Muscle of back (tissue), 11 donors: ENCODE measurements around the gene HSD11B2. TPM values are rescaled to one million over a fixed set of nuclear protein-coding genes. Genes with fewer than 3 reads are reported as not detected.
"Not testable (repeated sequence)": the region's sequence is repeated elsewhere in the genome, so short reads cannot be mapped to it uniquely, and the experiment has no call there.

Experiments
- DNase-seq, 3 donors: peaks; one replicate each; pipeline versions ENCODE4 v3.0.0 to v3.0.0-alpha.2; 2013
- polyA plus RNA-seq, 10 donors: library from polyadenylated mRNA; unstranded; fragments of 120-200 nt; gene quantifications; one replicate each; pipeline ENCODE4 v1.2.1, GENCODE V29; 2013; ENCODE audit not compliant: insufficient read length in 10 of 10

The HSD11B2 gene
- polyA plus RNA-seq, 10 donors: 3.8 to 13.3 (median 8.1) TPM

DNA sequence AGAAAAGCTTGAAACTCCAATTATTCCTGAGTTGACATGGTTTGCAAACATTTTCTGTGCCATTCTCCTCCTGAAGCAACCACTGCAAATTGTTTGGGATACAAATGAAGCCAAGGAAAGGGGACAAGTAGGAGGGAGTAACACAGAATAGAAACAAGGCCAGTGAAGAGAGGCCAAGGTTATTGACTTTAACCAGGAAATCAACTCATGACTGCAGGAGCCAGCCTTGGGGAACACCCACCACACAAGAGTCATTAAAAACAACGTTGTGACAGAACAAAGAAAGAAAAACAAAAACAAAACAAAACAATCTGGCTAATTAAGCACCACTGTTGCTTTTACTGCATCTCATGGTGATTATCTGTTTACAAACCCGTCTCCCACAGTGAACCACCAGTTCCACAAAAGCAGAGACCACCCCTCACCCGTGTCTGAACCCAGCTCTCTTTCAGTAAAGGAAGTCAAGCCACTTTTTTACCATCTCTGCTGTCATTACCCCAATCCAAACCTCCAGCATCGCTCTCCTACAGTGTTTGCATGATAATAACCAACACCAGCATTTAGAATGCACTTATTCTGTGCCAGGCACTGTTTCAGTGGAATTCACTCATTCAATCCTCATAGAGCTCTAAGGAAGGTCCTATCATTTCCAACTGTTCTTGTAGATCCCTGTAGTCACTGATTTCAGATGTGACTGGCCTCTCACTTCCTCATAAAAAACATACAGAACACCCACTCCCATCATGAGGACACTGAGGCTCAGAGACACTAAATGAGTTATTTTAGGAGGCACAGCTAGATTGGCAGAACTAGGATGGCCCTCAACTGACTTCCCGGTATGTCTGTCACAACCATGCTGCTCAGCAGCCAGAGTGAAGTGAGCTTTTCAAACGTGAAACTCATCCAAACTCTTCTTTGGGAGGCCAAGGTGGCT lies 16.7 kb upstream of the HSD11B2 start:
- no peak for DNase-seq

DNA sequence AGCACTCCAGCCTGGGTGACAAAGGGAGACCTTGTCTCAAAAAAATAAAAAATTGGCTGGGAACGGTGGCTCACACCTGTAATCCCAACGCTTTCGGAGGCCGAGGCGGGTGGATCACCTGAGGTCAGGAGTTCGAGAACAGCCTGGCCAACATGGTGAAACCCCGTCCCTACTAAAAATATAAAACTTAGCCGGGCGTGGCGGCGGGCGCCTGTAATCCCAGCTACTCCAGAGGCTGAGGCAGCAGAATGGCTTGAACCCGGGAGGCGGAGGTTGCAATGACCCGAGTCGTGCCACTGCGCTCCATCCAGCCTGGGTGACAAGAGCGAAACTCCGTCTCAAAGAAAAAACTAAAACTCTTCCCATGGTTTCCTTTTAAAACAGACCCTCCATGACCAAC lies 15.5 kb upstream of the HSD11B2 start:
- DNase-seq: not testable (repeated sequence)

DNA sequence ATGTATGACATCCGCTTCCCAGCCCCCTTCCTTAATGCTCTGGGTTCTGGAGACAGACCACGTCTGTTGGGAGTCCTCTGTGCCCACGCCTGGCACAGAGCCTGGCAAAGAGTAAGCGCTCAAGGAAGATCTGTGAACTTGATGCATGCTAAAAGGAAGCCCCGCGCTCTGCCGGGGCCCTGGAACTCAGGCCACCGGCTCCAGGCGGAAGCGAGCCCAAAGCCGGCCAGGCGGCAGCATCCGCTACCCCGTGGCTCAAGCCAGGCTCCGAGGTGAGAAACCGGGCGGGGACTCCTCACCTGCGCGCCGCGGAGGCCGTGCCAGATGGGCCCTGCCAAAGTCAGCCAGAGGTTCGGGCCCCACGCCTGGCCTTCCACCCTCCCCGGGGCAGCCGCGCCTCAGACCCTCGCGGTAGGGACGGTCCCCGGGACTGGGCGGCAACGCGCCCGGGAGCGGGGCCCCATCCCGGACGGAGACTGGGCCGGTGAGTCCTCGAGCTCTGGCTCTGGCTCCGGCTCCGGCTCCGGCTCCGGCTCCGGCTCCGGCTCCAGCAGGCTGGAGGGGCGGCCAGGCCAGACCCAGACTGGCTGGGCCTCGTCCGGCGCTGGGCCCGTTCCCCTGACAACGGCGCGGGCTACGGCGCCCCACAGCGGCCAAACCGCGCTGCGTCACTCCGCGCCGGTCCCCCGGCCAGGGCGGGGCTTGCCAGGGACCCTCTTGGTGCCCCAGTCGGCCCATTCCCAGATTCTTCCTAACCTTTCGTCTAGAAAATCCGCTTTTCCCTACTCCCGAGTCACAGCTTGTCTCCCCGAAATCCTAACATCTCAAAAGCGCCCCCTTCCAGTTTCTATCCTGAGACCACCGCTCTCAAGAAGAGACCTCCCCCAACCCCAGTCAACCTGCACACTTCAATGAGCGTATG lies 14.8 kb upstream of the HSD11B2 start, which contains the start of gene ZDHHC1:
Gene ZDHHC1, minus strand, starts transcription at position 606 of the 922 bp plus-strand sequence. CDS start 8,702 bp downstream, outside the sequence.
- peak; percentile 67 to 94 (median 87) for DNase-seq

DNA sequence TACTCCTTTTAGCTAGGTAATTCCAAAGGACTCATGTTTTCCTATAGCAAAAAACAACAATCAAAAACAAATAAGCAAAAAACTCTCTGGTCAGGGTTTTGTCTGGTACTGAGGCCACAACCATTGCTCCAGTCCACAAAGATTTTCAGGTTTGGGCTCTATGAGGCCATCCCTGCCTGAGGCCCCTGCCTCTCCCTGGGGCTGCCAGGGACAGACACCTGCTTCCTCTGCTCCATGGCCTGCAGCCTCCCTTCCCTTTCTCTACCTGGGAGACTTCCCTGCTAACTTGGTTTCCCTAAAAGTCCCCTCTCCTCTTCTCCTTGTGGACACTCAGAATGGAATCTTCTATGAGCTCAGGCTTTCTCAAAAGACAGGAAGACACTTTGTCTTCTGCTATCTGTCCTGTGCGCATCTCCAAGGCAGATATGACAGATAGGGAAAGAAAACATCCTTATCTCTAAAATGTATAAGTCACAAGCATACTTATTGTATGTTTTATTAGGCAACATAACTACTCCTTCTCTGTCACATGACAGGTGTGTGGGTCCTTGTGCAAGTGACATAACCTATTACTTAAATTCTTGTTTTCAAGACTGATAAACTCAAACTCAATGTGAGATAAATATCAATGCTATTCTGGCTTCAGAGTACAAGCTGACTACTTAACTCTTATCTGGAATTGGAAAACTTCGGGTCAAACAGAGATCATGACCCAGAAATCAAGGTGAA lies 13.4 kb upstream of the HSD11B2 start:
- DNase-seq: no peak

DNA sequence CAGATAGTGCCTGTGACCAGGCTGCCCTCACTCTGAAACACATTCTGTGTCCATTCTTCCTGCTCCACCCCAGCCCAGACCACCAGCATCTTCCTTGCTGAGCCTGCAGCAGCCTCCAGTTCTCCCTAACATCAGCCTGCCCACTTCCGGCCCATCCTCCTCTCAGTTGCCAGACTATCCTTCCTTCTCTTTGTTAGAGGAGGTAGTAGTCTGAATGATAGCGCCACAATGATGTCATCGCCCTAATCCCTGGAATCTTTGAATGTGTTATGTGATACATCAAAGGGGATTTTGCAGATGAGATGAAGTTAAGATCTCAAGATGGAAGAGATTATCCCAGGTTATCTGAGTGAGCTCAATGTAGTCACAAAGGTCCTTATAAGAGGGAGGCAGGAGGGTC lies 11.4 kb upstream of the HSD11B2 start:
- DNase-seq: no peak

DNA sequence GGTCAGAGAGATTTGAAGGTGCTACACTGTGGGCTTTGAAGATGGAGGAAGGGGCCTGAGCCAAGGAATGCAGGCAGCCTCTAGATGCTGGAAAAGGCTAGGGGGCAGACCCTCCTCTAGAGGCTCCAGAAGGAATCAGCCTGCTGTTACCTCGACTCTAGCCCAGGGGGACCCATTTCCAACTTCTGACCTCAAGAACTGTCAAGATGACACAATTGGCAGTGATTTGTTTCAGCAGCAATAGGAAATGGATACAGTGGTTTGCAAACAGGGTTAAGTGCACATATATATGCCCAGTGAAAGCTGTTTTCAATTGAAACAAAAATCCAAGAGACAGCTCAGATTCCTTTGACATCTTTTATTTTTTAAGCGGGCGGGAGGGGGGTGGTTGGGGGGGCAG lies 11.0 kb upstream of the HSD11B2 start:
- DNase-seq: no peak

DNA sequence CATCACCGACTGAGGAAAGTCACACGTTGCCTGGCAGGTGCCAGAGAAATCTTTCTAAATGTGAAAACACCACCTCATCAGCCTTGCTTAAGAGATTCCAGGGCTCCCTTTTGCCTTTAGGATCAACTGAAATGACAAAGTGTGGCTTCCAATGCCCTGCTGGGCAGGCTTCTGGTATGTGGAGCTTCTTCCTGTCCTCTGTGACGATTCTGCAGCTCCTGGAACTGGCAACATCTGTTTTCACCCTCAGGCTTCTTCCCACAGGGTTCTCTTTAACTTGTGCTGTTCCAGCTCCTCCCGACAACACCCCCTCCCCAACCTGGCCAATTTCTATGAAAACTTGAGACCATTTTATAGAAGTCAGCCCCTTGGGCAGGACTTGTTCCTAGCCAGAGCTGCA lies 9.9 kb upstream of the HSD11B2 start:
- no peak for DNase-seq

DNA sequence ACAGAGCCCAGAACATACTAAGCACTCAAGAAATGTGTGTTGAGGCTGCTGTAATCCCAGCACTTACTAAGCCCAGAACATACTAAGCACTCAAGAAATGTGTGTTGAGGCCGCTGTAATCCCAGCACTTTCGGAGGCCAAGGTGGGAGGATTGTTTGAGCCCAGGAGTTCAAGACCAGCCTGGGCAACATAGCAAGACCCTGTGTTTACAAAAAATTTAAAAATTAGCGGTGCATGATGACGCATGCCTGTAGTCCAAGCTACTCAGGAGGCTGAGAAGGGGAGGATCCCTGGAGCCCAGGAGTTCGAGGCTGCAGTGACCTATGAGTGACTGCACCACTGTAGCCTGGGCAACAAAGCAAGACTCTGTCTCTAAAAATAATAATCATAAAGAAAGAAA lies 7.9 kb upstream of the HSD11B2 start:
- DNase-seq: no peak

DNA sequence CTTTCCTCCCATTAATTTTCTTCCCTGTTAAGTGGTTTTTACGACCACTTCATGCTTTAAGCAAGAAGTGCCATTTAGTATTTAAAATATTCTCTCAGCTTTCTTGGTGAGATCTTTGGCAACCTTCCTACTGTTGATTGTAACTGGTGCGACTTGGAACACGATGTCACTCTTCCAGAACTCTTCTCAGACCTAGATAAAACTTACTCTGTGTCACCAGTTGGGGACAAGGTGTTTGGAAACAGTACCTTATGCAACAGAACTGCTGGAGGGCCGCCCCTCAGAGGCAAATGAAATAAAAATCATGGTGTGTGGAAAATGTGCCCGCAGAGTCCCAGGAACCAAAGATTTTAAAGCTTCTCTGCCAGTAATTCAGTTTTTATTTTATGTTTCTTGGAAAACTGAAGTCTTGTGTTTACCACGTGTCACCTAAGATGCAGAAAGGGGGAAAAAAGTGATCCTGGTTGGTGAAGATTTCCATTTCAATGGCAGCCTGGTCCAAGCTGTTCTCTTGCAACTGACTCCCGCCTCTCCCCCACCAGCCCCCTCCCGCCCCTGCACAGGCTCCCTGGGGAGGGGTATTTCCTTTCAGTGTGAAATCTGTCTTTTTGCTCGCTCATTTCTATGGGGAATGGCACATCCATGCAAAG lies 7.2 kb upstream of the HSD11B2 start:
- DNase-seq: no peak

DNA sequence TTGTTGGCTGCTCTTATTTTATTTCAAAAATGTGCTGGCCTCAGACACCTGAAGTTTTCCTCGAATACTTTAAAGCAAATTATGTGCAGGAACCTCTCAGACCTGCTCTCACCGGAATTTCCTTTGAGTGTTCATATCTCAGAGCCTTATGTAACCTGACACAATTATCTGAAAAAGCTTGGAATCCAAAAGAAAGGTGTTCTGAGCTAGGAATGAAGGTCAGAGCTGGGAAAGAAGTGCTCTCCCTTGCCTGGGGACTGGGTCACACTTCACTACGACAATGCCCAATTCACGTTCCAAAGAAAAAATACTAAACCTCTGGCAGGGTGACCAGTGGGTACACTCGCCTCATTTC lies 6.7 kb upstream of the HSD11B2 start:
- DNase-seq: no peak

DNA sequence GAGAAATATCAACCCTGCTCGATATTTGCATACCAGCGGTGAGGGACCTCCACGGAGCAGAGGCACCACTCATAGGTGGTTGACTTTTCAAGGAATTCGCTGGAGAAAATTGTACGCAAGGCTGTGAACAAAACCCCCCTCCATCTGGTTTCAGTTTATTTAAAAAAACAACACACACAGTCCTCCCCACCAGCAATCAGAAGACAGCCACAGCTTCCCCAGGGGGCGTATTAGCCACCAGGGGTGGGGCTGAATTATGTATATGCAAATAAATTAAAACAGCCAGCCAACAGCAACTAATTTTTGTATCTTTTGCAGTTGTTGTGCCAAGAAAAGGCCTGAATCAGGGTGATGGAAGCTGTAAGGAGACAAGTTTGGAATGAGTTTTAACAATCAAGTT lies 5.9 kb upstream of the HSD11B2 start:
- peak in 2 of 3 donors; percentile 40 to 51 for DNase-seq

DNA sequence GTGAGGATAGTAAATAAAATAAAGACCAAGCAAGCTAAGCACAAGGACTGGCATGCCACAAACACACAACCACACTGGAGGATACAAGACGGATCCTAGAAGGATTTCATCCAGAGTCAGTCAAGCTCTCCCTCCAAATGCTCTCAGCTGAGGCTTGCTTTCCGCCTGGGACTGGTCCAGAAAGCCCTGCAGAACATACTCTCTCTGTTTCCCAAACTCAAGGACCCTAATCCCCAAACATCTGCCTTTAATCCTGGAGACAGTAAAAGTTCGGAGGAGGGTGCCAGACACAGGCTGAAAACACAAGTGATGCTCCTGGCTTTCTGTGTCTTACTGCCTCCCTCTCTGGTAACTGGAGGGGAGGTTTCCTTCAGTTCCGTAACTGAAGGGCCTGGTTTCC lies 5.3 kb upstream of the HSD11B2 start:
- peak in 1 of 3 donors; percentile 72 for DNase-seq

DNA sequence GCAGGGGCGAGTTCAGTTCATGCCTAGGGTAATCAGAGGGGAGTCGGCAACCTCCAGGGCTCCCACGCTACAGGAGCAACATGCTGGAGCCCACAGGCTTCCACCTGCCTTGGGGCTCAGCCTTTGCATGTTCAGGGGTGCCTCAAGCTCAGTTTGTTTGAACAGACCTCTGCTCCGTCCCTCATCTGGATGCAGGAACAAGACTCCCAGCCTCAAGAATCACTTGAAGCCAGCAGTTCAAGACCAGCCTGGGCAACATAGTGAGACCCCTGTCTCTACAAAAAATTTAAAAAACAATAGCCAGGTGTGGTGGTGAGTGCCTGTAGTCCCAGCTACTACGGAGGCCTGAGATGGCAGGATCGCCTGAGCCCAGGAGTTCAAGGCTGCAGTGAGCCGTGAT lies 4.9 kb upstream of the HSD11B2 start:
- DNase-seq: no peak

DNA sequence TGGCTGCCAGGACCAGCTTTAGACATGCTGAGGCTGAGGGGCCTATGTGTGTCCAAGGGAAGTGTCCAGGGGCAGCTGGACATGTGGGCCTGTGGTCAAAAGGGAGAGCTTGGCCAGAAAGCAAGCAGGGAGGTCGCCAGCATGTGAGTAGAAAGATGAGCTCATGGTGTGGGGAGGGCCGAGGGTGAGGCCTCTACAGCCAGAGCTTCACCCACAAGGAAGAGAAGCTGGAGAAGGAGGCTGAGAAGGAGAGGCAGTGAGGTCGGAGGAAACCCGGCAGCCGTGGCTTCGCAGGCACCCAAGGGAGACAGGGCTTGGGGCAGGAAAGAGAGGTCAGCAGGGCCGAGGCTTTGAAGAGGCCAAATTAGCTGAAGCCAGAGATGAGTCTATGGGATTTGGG lies 4.0 kb upstream of the HSD11B2 start:
- peak in 2 of 3 donors; percentile 45 to 78 for DNase-seq

DNA sequence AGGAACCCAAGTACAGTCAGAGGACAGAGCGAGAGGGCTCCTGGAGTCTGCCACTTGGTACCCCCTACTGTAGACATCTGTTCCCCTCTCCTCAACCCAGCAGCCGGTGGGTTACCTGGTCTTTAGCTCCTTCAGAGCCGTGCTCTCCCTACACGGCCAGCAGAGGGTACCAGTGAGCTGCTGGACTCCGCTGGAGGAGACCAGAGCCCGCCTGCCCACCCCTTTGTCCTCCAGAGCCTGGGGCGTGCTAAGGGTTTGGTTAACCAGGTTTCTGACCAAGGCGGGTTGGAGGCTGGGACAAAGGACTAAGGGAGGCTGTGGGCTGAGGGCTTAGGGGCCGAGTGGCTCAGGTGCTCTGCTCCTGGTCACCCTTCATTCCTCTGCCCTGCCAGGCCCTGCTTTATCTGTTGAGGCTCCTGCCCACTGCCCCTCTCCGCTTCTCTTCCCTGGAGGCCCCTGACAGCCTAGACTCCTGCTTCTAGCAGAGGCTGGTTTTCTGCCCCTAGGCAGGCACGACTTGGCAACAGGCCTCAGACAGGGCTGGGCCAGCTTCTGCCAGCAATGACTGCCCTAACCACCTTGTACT lies 2.7 kb upstream of the HSD11B2 start:
- peak; percentile 47 to 79 (median 70) for DNase-seq

DNA sequence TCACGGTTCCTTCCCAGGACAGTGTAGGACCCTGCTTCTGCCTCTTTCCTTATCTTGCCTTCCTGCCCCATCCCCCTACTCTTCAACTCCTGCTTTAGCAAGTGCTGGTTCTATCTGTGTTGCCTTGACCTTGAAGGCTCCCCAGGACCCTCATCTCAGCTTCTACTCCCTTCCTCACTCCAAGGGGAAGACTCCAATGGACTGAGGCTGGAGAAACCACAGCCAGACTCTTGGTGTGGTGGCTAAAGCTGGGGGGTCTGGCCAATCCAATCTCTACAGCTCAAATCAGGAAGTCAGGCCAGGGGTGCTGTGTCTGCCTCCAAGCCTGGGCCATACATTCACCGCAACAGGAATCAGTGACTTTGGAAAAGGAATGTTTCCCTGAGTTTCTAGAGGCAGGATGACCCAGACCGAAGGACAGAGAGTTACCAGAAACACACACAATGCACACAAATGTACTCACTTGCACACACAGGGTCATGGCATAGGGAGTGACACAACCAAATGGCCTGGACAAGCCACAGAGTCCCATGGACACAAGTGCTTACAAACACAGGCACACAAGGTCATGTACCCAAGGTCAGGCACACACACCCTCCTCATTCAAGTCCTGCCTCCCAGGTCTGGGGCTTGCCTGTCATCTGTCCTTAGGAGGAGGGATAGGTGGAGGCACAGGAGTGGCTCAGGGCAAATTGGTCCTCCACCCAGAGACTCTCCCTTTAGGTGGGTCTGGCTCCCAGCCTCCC lies 1.7 kb upstream of the HSD11B2 start:
- no peak for DNase-seq

DNA sequence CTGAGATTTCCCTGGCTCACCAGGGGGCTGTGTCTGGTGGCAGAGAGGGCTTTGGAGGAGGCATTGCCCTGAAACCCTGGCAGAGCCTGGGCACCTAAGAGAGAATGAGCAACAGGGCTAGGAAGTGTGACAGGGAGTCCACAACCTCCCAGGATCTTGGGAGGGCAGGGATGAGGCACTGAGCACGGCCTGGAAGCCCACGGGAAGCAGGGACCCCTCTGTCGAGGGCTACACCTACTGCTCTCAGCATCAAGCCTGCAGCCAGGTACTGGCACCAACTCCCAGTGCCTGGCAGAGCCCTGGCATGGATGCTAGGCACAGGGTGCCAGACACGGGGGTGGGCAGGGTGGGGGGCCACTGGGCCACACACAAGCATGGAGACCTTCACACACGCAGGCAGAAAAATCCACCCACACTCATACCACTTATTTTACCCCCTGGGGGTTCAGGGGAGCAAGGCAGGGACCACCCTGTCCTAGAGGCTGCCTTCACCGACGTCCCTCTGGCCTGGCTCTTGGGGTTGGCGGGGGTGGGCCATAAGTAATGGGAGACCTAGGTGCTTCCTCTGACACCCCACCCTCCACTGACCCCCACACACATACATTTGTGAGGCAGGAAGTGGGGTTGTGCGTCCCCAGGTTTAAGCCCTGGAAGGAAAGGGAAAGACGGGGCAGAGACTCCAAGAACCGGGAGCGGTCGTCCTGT lies 970 bp upstream of the HSD11B2 start:
- DNase-seq: no peak

DNA sequence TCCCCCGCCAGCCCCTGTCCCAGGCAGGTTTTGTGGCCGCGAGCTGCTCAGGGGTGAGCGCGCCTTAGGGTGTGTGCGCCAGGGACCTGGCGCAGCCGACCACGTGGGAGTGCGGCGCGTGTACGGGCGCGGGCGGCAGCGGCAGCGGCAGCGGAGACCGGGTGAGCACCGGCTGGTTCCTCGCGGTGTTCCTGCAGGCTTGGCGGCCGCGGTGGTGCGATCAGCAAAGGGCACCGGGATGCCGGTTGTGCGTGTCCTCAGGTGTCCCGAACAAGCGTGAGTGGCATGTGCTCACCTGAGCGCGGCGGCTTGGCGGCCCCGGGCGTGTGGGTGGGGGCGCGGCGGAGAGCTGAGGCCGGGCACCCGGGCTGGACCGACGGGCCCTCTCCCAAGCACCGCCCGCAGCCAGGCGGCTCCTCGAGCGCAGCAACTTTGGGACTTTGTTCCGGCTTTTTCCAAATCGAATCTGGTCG lies 381 bp upstream of the HSD11B2 start:
- DNase-seq: no peak

DNA sequence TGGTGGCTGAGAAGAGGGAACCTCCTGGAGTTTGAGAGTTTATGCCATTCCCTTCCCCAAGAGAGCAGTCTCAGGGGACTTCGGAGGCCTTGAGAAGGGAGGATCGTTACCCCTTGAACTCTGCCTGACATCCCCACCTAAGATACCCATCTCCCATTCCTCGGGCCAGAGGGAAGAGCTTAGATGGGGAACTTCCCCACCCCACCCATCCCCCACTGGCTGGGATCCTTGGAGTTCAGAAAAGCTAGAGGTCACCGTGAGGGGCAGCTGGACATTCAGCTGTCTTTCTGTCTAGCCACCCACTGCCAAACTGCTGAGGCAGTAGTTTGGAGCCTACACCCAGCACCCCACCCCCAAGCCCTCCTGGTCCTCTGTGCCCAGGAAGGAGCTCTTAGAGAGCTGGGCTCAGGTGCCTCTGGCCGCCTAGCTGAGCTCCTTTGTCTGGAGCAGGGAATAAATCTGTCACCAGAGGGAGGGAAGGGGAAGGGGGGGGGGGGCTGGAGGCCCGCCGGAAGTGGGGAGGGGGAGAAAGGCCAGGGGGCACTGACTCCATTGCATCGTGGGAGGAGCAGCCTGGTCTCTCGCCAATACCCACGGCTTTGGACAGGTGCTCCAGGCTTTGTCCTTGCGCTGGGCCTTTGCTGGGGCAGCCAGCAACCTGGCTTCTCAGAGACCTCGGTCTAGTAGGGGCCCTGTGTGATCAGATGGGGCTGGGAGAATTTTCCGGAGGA lies 1.0 kb downstream of the HSD11B2 start:
- DNase-seq: no peak
